H7 (cell line): ENCODE data around the gene TAS2R7. TPM values are rescaled to one million over a fixed set of nuclear protein-coding genes. Genes with fewer than 3 reads are reported as not detected.

ENCODE experiments used
- DNase-seq: peaks from one replicate; pipeline ENCODE4 v3.0.0; 2012
- H3K27me3 ChIP-seq: 2 replicates; pipeline ENCODE4 v1.6.0; 2011; ENCODE audit warnings: mild to moderate bottlenecking, low read length; ENCODE audit not compliant: control insufficient read depth, insufficient read depth
- H3K36me3 ChIP-seq: replicated peaks from 2 replicates; pipeline ENCODE4 v1.5.1; 2011; ENCODE audit warnings: low read length; ENCODE audit not compliant: control insufficient read depth, insufficient read depth
- H3K4me3 ChIP-seq: 2 replicates; pipeline ENCODE4 v1.5.1; 2011; ENCODE audit warnings: low read depth, mild to moderate bottlenecking, control low read depth, low read length, moderate library complexity; ENCODE audit not compliant: insufficient read depth
- total RNA-seq: library from RNA; depleted of rRNA; stranded (reverse); fragments of >200 nt; shearing (Covaris generic); gene quantifications from 2 replicates; pipeline ENCODE4 v1.2.3, GENCODE V29; 2014; rRNA removed

Gene TAS2R7, protein sequence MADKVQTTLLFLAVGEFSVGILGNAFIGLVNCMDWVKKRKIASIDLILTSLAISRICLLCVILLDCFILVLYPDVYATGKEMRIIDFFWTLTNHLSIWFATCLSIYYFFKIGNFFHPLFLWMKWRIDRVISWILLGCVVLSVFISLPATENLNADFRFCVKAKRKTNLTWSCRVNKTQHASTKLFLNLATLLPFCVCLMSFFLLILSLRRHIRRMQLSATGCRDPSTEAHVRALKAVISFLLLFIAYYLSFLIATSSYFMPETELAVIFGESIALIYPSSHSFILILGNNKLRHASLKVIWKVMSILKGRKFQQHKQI
- total RNA-seq, result not detected in 2 replicates

- no peaks in the 10 kb centered on the region for H3K36me3 ChIP-seq
- DNase-seq, result no peak
- H3K4me3 ChIP-seq, result no peak within 1 kb of the TSS
- no peaks in the 10 kb centered on the region for H3K27me3 ChIP-seq
Observed at GRCh38 chr12:10802587-10802986, at the start of gene TAS2R7. Gene TAS2R7, minus strand, starts transcription at chr12:10802627. Its CDS starts 57 bp downstream, at chr12:10802570.

DNA sequence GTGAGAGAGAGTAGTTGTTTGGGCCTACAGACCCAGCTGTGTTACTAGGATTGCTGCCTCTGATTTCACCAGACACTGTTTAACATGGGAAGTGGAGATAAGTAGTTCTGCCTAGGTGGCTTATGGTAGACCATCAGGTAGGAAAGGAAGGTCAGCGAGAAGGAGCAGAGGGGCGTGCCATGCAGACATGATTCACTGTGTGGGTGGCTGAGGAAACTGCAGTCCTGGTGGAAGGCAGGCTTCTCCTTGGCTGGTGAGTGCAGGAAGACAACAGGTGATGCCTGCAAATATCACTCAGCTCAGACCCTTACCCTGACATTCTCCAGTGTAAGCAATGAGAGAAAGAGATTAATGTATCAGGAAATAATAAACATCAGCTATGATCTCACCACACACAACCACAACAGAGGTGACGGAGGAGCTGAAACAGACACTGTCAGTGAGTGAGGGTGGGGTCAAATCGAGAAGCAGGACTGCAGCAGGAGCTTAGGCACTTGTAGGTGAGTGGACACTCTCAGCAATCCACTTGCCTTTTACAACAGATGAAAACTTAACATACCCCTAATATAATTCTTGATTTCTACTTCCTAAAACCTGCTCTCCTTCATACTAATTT is 48.9 kb upstream of the TAS2R7 start:
- DNase-seq, result no peak
- Histone ChIP-seq H3K36me3 (no peaks in the 10 kb centered on the region), H3K27me3 (no peaks in the 10 kb centered on the region), H3K4me3 (no peak overlapping the region)

- DNase-seq, result no peak
- no peaks in the 10 kb centered on the region for H3K27me3 ChIP-seq
- no peaks in the 10 kb centered on the region for H3K36me3 ChIP-seq
- no peak within 1 kb of the TSS for H3K4me3 ChIP-seq
Observed at GRCh38 chr12:10849425-10849878, 47.0 kb upstream of the TAS2R7 start, which contains the start of gene PRR4. Gene PRR4, minus strand, starts transcription at chr12:10849475. Its CDS starts 38 bp downstream, at chr12:10849437.

DNA sequence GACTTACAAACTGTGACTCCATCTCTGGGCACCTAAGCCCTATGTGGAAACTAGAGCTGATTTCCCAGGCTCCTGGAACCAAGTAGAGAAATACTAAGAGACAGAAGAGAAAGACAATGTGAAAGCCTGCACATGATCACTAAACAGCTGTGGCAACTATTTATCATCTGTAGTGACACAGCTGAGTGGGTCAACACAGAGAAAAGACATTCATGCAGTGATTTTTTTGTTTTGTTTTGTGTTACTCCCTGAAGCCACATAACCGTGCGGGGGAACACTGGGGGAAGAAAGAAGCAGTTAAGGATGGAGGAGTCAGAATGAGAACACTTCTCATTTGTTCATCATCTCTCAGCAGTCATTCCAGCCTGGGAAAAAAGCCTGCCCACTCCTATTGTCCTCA is 45.3 kb upstream of the TAS2R7 start:
- Histone ChIP-seq H3K4me3 (no peak overlapping the region), H3K36me3 (no peaks in the 10 kb centered on the region), H3K27me3 (no peaks in the 10 kb centered on the region)
- DNase-seq, result no peak

- no peak for DNase-seq
- Histone ChIP-seq H3K4me3 (no peak overlapping the region), H3K36me3 (no peaks in the 10 kb centered on the region), H3K27me3 (no peaks in the 10 kb centered on the region)
Observed at GRCh38 chr12:10842862-10843261, 40.4 kb upstream of the TAS2R7 start.

DNA sequence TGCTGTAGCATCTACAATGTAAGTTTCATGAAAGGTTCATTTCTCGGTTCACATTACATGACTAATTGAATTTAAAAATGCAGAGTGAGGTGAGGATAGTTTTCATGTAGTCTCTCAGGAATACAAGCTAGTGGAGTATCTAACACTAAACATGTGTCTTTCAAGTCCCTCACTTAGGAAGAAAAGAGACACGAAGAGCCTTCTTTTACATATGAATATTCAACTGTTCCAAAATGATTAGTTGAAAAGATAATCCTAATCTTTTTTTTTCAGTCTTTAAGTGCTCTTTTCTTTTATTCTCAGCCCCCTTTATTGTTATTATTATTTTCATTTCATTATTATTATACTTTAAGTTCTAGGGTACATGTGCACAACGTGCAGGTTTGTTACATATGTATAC is 36.0 kb upstream of the TAS2R7 start:
- Histone ChIP-seq H3K36me3 (no peaks in the 10 kb centered on the region), H3K4me3 (no peak overlapping the region), H3K27me3 (no peaks in the 10 kb centered on the region)
- no peak for DNase-seq

DNA sequence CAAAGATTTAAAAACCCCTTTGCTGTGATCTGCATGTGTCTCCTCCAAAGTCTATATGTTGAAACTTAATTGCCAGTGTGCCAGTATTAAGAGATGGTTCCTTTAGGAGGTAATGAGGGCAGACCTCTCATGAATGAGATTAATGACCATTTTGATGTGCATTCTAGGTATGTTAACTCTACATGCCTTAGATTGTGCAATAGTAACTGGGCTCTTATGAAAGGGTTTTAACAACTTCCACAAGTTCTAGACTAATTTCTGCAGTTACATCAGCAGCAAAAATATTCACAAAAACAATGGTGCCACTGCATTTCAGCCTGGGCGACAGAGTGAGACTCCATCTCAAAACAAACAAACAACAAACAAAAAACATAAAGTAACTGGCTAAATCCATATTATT is 27.6 kb upstream of the TAS2R7 start:
- H3K4me3 ChIP-seq, result no peak overlapping the region
- no peak for DNase-seq
- H3K36me3 ChIP-seq, result no peaks in the 10 kb centered on the region
- H3K27me3 ChIP-seq, result no peaks in the 10 kb centered on the region

GRCh38 chr12:10826258-10826657 is 23.8 kb upstream of the TAS2R7 start, which contains the start of gene TAS2R10:
Gene TAS2R10, minus strand, starts transcription at chr12:10826358. Its CDS starts 89 bp downstream, at chr12:10826269.
- DNase-seq, result no peak
- Histone ChIP-seq H3K36me3 (no peaks in the 10 kb centered on the region), H3K4me3 (no peak within 1 kb of the TSS), H3K27me3 (no peaks in the 10 kb centered on the region)

DNA sequence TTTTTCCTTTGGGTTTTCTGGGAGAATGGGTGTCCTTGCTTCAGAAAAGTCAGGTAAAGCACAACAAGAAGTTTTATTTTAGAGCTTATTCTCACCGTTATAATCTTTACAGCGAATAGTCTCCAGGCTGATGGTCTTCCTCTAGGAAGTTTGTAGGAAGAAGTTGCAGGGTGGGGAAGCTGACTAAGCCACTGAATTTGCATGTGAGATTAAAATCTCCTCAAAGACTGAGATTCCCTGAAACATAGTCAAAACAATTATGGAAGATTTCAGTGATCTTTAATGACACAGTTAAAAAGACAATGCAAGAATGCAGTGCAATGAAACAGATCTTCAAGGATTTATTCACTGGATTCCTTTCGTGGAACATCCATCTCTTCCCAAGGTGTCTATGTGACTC is 22.5 kb upstream of the TAS2R7 start:
- H3K36me3 ChIP-seq, result no peaks in the 10 kb centered on the region
- no peak for DNase-seq
- no peaks in the 10 kb centered on the region for H3K27me3 ChIP-seq
- no peak overlapping the region for H3K4me3 ChIP-seq

DNA sequence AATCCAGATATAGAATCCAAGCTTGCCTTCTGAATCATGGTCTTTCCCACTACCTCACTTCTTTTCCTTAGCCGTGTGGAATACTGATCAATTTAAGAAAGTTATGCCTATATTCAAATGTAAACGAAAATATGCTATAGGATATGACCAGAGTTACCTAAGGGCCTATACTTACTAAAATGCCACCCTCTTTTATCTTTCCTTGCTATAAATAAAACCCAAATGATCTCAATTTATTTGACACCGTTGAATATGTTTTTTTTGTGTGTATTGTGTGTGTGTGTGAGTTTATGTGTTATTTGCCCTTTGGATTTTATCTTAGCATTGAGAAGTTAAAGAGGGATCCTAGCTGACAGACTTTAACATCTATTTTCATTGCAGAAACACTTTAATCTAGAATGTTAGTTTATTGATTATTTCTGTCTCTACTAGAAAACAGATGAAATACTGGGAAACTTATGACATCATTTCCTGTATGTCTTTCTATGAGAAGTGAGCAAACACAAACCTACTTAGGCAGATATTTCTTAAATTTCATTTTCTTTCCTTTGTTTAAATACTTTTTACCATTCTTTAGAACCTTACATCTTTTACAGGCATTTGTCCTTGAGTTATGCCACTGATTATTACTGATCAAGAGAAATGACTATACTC is 9.6 kb upstream of the TAS2R7 start:
- H3K36me3 ChIP-seq, result no peaks in the 10 kb centered on the region
- H3K27me3 ChIP-seq, result no peaks in the 10 kb centered on the region
- no peak for DNase-seq
- H3K4me3 ChIP-seq, result no peak overlapping the region

- DNase-seq, result no peak
Observed at GRCh38 chr12:10810068-10810467, 7.6 kb upstream of the TAS2R7 start, which contains the start of gene TAS2R9. Gene TAS2R9, minus strand, starts transcription at chr12:10810168. Its CDS starts 93 bp downstream, at chr12:10810075.

DNA sequence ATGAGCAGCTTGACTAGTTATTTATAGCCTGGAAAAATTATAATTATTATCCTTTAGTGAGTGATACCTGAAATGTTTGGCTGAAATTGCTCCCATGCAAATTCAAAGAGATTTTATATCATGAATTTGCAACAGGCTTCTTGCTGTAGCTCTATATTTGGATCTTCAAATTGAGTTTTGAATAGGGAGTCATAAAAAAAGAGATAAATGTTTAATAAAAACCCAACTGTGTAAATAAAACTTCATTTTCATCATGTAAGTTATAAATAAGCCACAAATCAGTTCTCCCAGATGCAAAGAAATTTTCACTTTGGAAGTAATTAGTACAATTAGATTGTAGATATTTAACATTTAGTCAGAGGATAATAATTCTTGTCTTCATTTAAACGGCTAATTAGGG is 4.8 kb upstream of the TAS2R7 start, which contains the start of gene TAS2R8:
TSS of gene TAS2R8 (minus strand) at position 101 of the 400 bp plus-strand sequence. CDS start 306 bp downstream, outside the sequence.
- Histone ChIP-seq H3K27me3 (no peaks in the 10 kb centered on the region), H3K4me3 (no peak within 1 kb of the TSS), H3K36me3 (no peaks in the 10 kb centered on the region)
- DNase-seq, result no peak

More at GRCh38 chr12:10810068-10810467, 7.6 kb upstream of the TAS2R7 start, which contains the start of gene TAS2R9:
- Histone ChIP-seq H3K27me3 (no peaks in the 10 kb centered on the region), H3K36me3 (no peaks in the 10 kb centered on the region), H3K4me3 (no peak within 1 kb of the TSS)

DNA sequence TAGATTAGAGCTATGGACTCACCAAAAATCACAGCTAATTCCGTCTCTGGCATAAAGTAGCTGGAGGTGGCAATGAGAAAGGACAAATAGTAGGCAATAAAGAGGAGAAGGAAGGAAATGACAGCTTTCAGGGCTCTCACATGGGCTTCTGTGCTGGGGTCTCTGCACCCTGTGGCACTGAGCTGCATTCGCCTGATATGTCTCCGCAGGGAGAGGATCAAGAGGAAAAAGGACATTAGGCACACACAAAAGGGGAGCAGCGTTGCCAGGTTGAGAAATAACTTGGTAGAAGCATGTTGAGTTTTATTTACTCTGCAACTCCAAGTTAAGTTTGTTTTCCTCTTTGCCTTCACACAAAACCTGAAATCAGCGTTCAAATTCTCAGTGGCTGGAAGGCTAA is 686 bp downstream of the TAS2R7 start:
- H3K36me3 ChIP-seq, result no peaks in the 10 kb centered on the region
- H3K27me3 ChIP-seq, result no peaks in the 10 kb centered on the region
- no peak for DNase-seq
- H3K4me3 ChIP-seq, result no peak overlapping the region

DNA sequence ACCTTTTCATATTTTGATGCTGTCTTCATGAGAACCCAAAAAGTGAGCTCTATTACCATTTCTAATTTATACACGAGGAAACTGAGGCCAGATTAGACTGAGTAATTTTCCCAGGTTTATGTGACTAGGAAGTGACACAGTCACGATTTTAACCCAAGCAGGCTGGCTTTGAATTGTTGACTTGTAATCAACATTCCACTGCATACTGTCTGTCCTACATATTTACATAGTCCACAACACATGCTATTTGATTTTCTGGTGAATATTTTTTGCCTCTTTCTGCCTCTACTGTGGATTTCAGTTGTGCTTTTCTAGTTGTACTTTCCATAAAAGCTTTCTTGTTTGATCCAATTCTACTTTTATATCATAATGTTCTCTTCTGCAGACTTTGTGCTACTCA is 8.2 kb downstream of the TAS2R7 start:
- Histone ChIP-seq H3K27me3 (no peaks in the 10 kb centered on the region), H3K4me3 (no peak overlapping the region), H3K36me3 (no peaks in the 10 kb centered on the region)
- no peak for DNase-seq
